ENCODE measurements around the gene DDC. TPM values are rescaled to one million over a fixed set of nuclear protein-coding genes. Genes with fewer than 3 reads are reported as not detected.
"Not testable (repeated sequence)": the region's sequence is repeated elsewhere in the genome, so short reads cannot be mapped to it uniquely, and the experiment has no call there.

Gene DDC
- total RNA-seq, 1 donor from 2014 or later, result not detected

DNA sequence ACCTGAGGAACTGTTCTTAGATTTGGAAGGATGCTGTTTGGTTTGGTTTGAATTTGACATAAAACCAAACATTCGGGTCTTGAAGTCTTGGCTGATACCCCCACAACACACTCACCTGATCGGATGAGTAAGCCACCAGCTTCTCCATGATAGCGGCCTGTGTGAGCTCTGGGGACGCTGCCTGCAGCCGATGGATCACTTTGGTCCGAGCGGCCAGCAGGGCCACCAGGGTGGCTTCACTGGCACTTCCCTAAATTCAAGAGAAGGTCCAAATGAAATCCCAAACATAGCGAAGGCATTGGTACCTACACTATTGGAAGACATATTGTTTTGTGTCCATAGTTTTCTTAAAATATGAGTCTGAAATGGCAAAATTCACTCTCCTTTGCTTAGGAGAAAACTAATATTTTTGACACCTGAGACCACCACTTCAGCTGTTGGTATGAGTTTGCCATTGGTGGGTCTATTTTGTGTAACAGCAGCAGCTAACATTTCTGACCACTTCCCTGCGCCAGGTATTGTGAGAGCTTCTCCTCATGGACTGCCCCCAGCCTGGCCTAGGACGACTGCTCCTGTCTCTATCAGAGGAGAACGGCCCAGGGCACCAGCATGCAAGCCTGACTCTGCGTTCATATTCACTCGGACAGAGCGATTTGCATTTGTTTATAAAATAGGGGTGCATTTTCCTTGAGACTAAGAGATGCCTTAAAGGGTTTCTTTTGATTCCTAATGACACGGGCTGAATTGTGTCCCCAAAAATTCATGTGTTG, 35.9 kb downstream of the DDC start:
- no peak for DNase-seq (ENCODE audit: extremely low read depth, low read depth, low spot score)

DNA sequence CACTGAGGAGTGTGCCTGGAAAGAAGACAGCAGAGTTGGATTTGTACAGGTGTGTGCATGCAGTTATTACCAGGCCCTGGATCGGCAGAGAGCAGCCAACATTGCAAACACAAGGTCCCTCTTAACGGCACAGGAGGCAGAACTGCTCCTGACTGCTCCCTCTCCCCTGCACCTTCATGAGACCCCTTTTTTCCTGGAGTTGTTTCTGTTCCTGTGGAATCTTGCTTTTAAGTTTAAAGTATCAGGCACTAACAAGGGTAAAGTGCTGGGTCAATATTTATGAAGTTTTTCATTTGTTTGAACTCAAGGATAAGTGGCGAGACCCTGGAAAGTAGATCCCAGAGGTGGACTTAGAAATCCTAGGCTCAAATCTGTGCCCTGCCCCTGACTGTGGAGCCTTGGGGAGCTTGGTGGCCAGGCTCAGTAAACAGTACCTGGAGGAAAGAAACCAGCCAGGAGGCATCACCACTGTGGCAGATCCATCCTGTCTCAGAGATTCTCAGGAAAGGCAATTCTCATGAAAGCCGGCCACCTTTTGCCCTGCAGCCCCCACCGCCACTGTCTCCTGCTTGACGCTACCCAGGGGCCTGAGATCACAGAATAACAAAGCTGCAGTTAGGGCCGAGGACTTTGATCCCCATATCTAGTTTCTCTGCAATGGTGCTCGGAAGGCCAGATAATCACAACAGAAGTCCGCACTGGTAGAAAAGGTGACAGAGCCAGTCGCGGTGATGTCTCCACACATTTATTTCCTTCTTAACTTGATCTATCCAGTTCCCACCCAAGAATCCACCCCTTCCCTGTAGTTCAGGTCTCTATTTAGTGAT, 36.7 kb downstream of the DDC start:
- no peak for DNase-seq (ENCODE audit: extremely low read depth, low read depth, low spot score)

DNA sequence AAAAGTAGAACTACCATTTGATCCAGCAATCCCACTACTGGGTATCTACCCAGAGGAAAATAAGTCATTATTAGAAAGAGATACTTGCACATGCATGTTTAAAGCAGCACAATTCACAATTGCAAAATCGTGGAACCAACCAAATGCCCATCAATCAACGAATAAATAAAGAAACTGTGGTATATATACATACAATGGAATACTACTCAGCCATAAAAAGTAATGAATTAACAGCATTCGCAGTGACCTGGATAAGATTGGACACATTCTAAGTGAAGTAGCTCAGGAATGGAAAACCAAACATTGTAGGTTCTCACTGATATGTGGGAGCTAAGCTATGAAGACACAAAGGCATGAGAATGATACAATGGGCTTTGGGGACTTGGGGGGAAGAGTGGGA, 45.9 kb downstream of the DDC start:
- not testable (repeated sequence) for DNase-seq (ENCODE audit: extremely low read depth, low read depth, low spot score)

DNA sequence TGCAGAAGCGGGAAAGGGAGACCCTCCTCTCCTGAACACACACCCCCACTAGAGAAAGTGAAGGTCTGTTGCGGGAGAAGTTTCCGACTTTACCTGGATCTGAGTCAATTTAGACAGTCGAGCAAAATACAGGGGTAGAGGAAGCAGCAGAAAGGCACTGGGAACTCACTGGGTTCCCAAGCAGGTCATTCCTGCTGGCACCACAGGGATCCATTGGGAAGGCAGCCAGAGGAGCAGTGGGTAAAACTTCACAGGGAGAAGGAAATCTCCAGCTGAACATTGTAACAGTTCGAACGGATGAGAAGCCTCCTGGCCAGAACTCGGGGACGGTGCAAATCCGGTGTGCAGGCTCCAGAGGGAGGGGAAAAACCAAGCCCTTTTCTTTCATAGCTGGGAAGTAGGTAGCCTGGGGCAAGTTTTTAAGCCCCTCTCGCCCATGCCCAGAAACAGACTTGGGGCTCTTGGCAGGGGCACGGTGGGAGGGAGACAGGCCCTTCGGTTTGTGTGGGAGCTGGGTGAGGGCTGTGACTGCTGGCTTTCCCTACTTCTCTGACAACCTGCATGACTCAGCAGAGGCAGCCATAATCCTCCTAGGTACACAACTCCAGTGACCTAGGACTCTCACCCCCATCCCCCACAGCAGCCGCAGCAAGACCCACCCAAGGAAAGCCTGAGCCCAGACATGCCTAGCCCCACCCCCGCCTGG, 51.9 kb downstream of the DDC start:
- no peak for DNase-seq (ENCODE audit: extremely low read depth, low read depth, low spot score)

DNA sequence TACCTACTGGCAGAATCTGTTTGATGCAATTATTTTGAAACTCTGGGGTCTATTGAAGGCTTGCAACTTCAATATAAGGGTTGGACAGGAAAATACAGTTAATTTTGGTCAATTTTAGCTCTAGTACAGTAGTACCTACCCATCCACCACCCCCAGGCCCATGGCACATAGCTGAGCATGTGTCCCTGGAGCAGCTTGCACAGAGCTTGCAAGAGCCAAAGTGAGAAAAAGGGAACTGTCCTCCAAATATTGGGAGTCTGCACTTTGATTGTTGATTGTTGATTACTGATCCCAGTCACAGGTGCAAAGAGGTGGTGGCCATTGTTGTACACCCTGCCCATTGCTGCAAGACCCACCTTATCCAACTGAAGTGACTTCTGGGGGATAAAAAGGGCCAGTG, 52.8 kb downstream of the DDC start:
- no peak for DNase-seq (ENCODE audit: extremely low read depth, low read depth, low spot score)

DNA sequence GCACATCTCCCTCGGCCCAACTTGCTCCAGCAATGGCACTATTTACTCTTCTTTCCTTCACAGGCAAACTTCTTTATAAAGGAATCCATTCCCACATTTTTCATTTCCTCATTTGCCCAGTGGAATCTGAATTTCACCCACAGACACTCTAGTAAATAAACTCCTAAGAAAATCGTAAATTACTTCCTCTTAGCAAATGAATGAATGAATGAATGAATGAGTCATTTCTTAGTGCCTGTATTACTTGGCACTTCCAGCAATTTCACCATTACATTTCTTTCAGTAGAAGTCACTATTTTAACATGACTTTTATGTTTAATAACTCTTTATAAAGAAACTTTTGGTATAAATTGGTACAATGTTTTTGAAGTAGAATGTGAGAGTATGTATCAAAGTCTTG, 55.7 kb downstream of the DDC start:
- DNase-seq (ENCODE audit: extremely low read depth, low read depth, low spot score), result no peak

DNA sequence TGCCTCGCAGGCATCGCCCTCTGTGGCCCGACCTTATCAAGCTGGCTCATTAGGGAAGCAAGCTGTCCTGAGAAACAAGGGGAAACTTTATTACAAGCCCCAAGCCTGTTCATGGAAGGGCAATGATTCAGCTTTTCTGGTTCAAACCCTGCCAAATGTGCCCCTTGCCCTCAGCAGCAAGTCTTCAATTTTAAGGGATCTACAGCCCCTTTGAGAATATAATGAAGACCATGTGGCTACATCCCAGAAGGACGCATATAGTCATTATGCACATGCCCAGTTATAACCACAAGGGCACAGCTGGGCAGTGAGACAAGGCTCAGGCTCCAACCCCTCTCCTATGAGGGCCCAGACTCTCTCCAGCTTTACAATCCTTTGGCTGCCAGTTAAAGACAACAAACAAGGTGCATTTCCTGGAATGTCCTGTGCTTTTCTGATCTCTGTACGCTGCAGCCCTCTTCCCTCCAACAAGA, 56.7 kb downstream of the DDC start:
- no peak for DNase-seq (ENCODE audit: extremely low read depth, low read depth, low spot score)

DNA sequence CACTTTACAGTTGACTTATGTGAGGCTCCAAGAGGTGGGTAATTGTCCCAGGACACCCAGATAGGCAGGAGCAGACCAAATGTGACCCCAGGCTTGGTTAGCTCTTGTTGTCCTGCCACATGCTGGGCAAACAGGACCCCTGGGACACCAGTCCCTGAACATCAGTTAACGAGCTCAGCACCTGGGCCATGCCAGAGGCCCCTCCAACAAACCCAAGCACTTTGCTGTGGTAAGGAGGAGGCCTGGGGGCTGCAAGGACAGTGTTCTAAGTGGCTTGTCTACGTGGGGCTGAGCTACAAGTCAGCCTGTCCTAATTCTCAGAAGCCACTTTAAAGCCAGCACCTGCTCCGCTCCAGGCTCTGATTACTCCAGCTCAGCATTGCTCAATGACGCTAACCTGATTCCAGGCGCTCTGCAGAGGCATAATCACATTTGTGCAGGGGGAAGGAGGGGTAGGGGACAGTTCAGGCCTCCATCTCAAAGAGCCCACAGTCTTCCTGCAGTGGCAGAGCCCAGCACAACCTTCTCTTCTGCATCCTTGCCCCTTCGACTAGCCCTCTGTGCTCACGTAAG, 57.2 kb downstream of the DDC start:
- DNase-seq (ENCODE audit: extremely low read depth, low read depth, low spot score), result no peak

DNA sequence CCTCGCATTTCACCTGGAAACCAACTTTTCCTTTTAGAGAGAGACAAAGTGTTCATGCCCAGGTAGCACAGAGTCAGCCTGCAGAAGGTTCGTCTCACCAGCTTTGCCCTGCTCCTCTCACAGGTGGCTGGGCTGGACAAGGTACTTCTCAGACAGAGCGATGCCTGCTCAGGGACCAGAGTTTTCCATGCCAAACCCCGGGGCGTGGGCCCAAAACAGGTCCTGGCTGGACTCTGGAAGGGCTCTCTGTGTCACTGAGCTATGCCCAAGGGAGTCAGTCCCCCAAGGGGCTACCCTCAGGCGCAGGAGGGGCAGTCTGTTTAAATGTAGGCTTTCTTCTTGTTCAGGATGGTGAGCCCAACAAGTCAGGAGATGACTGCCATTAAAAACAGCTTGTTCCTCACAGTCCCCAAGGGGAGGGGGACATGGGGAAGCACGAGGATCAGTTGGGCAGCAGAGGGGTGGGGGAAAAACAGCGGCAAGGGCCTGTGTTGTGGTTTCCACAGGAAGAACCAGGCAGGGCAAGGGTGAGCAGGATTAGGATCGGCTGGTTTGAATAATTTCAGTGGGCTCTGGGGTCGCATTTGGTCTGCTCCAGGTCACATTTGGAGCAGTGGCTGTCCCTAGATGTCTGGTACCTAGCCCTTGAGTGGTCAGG, 59.5 kb downstream of the DDC start:
- no peak for DNase-seq (ENCODE audit: extremely low read depth, low read depth, low spot score)

DNA sequence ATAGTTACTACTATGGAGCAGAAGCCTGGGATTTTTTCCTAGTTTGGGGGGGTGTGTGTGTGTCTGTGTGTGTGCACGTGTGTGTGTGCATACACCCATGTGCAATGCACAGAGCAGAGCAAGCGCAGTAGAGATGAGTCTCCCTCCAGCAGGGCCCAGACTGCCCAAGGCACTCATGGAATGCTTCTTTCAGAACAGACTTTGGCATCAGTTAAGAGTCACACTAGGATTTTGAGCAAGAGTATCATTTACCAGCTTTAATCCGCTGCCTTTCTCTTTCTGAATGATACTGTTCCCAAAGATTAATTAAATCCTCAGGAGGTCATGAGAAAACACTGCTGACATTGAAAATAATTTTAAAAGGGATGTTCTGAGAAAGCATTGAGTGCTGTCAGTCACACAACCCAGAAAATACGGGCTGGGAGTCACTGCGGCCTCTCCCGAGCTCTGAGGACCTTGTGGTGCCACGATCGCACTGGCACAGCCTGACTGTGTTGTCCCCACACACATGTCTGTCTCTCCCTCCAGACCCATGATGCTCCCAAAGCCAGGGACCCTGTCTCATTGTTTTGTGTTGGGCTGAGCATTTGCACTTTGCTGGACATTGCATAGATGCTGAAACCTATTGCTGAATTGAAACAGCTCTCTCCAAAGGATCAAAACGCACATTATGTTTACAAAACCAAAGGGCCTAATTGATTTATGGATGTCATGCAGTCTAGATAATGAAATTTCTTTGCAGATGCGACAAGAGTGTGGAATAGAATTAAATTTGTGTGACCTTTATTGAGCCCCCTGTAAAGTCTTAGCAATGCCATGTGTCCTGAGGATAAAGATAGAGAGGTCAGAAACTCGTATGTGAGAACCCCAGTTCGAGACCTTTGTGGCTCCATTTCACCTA, 60.3 kb downstream of the DDC start:
- DNase-seq (ENCODE audit: extremely low read depth, low read depth, low spot score), result no peak

DNA sequence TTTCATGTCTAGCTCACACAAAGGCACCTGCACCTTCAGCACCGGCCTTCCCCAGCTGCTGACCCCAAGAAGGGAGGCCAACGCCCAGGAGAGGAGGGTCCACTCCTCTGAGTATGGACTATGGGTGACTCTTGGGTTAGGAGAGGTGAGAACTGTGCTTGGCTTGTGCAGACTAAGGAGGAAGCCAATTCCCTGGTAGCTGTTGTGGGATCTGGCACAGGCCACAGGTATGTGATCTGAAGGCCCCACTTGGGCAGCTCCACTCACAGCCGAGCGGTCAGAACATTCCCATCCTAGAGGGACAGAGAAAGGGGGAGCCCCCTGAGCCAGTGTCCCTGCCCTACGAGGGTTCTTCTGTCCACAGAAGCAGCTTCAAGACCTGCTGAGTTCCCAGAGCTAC, 62.3 kb downstream of the DDC start:
- DNase-seq (ENCODE audit: extremely low read depth, low read depth, low spot score), result no peak

DNA sequence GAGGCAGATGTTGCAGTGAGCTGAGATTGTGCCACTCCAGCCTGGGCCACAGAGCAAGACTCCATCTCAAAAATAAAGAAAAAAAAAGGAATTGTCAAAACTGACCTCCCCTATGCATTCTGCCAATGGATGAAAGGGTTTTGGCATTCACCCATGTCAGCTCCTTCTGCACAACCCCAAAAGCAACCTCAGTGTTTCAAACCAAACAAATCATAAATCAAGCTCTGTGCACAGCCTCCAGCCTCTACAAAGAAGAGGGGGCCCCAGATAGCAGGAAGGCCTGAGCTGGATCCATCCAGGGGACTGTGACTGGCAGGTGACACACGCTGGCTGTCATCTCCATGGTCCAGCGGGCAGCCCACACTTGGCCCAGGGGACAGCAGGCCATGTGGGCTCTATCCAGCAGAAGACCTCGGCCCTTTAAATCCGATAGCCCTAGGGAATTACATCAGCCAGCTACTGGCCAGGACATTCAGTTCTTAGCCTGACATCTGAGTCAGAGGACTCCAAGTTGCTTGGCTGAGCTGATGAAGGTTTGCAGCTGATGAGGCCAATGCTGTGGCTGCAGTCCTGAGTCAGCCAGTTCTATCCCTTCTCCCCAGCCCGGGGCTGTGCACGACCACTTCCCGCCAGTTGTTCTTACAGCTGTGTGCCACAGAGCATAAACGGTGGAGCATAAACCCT, 63.1 kb downstream of the DDC start:
- no peak for DNase-seq (ENCODE audit: extremely low read depth, low read depth, low spot score)

DNA sequence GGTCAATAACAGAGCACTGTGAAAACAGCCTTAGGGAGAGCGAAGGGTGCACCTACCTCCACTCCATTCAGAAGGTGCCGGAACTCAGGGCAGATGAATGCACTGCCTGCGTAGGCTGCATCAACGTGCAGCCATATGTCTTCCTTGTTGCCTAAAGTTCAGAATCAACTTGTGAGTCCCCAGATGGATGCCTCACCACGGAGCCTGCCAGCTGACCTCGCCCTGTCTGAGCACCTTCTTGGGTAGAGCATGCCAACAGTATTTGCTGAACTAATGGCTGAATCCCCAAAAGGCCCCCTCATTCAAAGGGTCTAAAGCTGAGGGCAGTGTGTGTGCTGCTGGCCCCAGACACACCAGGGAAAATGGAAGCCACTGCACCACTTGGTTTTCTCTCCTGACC, 66.1 kb downstream of the DDC start:
- DNase-seq (ENCODE audit: extremely low read depth, low read depth, low spot score), result no peak

DNA sequence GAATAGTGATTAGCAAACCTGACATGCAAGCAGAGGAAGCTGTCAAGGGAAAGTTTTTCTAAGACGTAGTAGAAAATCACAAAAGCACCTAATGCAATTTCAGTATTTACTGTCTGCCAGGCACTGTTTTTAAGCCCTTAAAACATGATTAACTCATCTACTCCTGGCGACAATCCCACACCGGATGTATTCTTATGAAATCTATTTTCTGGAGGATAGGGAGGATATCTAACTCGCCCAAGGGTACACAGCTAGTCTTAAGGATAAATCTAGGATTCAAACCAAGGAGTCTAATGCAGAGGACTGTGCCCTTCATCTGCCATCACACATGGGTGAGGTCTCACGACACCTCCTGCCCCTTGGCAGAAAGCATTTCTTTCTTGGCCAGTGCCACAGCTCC, 67.2 kb downstream of the DDC start:
- DNase-seq (ENCODE audit: extremely low read depth, low read depth, low spot score), result no peak

DNA sequence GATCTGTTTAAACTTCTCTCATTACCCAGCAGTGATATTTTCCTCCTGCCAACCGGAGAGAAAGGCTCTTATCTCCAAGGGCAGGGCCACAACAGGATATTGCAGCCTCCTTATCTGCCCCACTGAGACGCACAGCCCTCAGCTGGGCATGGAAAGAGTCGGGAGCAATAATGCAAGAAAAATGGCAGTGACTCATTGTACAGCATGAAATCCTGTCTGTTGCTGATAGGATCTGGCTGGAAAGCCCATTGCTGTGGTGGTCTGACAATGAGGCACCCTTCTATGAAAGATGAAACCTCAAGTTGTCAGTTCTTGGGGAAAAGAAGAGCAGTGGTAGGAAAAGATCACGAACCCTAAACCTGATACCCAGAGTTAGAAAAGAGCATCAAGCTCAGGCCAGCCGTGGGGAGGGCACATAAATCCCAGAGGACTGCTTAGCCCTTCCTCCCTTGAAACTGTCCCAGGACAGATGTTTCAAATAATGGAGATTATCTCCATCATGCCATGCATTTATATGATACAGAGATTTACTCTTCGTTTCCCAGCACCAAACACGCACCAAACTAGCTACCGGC, 68.0 kb downstream of the DDC start:
- peak; percentile 72 for DNase-seq (ENCODE audit: extremely low read depth, low read depth, low spot score)

DNA sequence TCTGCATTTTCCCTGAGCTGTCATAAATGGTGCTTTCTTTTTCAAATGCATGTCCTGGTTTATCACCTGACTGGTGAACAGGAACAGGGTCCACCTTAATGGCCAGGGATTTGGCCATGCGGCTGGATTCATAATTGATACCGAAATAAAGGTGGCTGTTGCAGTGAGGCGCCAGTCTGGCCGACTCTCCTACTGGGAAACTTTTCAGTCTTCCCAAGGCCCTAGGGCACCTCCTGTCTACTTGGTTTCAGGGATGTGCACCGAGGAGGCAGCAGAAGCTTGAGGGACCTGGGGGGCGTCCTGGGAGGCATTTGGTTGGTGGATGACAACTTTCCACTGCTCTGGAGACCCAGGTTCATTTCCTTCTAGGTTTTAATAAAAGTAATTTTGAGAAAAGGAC, 68.6 kb downstream of the DDC start:
- no peak for DNase-seq (ENCODE audit: extremely low read depth, low read depth, low spot score)

DNA sequence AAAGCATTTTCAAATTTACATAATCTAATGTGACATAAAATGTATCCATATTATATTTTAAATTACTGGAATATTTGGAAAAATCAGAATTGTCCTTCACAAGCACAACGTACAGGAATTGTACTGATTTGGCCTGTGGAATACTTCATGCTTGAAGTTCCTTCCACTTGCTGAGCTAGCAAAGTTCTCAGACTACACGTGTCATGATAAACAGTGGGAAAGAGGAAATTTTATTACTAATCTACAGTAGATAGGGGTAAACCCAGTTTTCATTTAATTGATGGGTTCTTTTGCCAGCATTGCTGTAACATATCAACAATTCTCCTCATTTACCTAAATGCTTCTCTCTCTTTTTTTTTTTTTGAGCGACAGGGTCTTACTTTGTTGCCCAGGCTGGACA, 69.5 kb downstream of the DDC start:
- DNase-seq (ENCODE audit: extremely low read depth, low read depth, low spot score), result no peak

DNA sequence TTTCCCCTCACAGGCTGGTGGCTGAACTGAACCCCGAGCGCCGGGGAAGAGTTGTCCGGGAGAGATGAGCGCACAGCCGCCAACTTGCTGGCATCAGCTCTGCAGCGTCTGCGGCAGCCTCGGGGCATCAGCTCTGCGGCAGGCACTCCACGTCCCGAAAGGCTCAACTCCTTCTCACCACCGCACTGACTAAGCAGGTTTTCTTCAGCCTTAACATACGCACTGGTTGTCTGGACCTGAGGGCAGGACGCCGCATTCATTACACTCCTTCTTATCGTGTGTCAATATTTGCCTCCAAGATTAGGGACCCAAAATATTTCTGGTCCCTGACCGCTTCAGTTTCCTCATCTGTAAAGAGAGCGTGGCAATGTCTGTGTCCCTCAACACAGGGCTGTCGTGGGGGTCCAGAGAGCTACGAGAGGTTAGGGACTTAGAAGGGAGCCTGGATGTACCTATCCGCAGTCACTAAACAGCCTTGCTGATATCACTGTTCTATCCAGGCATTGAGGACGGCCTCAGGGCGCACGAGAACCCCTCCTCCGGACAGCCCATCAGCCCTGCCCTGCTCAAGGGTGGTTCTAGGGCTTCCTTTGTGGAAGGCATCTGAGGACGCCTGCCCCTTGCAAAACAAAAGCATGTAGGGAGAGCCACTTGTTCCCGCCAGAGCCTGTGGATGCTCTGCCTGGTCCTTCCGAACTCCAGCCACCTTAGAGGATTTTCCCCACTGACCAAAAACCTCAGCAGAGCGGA, 72.3 kb downstream of the DDC start:
- DNase-seq (ENCODE audit: extremely low read depth, low read depth, low spot score), result no peak

Data from glomerular endothelial cell (primary cell).